Prostate gland (tissue), 2 donors: Measurements from ENCODE around the gene UVSSA. TPM values are rescaled to one million over a fixed set of nuclear protein-coding genes. Genes with fewer than 3 reads are reported as not detected.

Experiments used
- DNase-seq: peaks from one replicate; pipeline ENCODE4 v3.0.0-alpha.2; 2019; ENCODE audit warnings: low spot score
- H3K27ac ChIP-seq, 2 donors: fragments of 200-600 bp; sonication (generic); 2 replicates each; pipeline ENCODE4 v1.5.1; 2017 to 2019
- H3K27me3 ChIP-seq: fragments of 200-600 bp; sonication (generic); replicated peaks from 2 replicates; pipeline ENCODE4 v1.5.1; 2019; ENCODE audit not compliant: insufficient read depth
- H3K36me3 ChIP-seq, 2 donors: fragments of 200-600 bp; sonication (generic); 1 replicate in 1 of 2; 2 replicates in 1 of 2; pipeline versions ENCODE4 v1.5.1 to v1.8.1; 2017 to 2019
- H3K4me1 ChIP-seq: fragments of 200-600 bp; sonication (generic); replicated peaks from 2 replicates; pipeline ENCODE4 v1.5.1; 2019
- H3K4me3 ChIP-seq, 2 donors: fragments of 200-600 bp; sonication (generic); 2 replicates each; pipeline ENCODE4 v1.5.1; 2017 to 2019
- H3K9me3 ChIP-seq: fragments of 200-600 bp; sonication (generic); 2 replicates; pipeline ENCODE4 v1.5.1; 2017
- CTCF ChIP-seq, 4 experiments: fragments of 200-600 bp in 2 of 4; fragments of 450-650 bp in 2 of 4; sonication (generic) in 2 of 4; IDR thresholded peaks; 1 replicate in 3 of 4; 2 replicates in 1 of 4; pipeline ENCODE4 v1.5.1; 2016 to 2019; ENCODE audit warnings: antibody characterized with exemption in 4 of 4, mild to moderate bottlenecking in 2 of 4, moderate library complexity in 2 of 4
- POLR2A ChIP-seq: fragments of 450-650 bp; IDR thresholded peaks from one replicate; pipeline ENCODE4 v1.6.1; 2016; ENCODE audit warnings: antibody characterized with exemption, mild to moderate bottlenecking
- POLR2AphosphoS5 ChIP-seq: sonication (generic); formaldehyde crosslinking; IDR thresholded peaks from one replicate; pipeline ENCODE4 v1.6.1; 2017; ENCODE audit warnings: antibody characterized with exemption
- WGBS: methylation state at CpG from one replicate; pipeline ENCODE4 v1.1.5; 2018; 5-methylcytosine and 5-hydroxymethylcytosine counted together
- intact Hi-C: fragments of 100-400 bp; cut with DNase I; formaldehyde crosslinking; loops from one replicate; pipeline ENCODE4 v1.14.2; 2022
- total RNA-seq, 2 donors: library from RNA; depleted of rRNA; stranded (reverse); fragments of >200 nt; gene quantifications; one replicate each; pipeline ENCODE4 v1.1.0, GENCODE V29; 2016

The UVSSA gene
- total RNA-seq, 2 donors from 2014 or later, result 20.8 to 47.9 TPM

GRCh38 chr4:1337376-1337831, 9.6 kb upstream of the UVSSA start:
- Histone ChIP-seq H3K27me3 (no peaks in the 10 kb centered on the region), H3K36me3 (peaks cover 6 to 11% of the 10 kb centered on the region in 2 donors), H3K4me3 (no peak overlapping the region), H3K9me3 (no peaks in the 10 kb centered on the region), H3K4me1 (no peaks in the 10 kb centered on the region), H3K27ac (no peak overlapping the region)
- TF ChIP-seq POLR2AphosphoS5, result no peak
- TF ChIP-seq POLR2A, result no peak
- TF ChIP-seq CTCF (IDR thresholded peaks at IDR 0.05), result no peak
- WGBS, result 84% methylated on average over 11 of the region's 11 CpGs
- intact Hi-C loops, result no loop called here
- DNase-seq, result no peak

GRCh38 chr4:1337951-1338751, 8.9 kb upstream of the UVSSA start:
- intact Hi-C loops, result no loop called here
- TF ChIP-seq POLR2AphosphoS5, result no peak
- no peak for TF ChIP-seq POLR2A
- TF ChIP-seq CTCF (IDR thresholded peaks at IDR 0.05), result no peak

GRCh38 chr4:1338752-1339414, 8.1 kb upstream of the UVSSA start:
- Histone ChIP-seq H3K4me1 (no peaks in the 10 kb centered on the region), H3K36me3 (peaks cover 6 to 11% of the 10 kb centered on the region in 2 donors), H3K27me3 (no peaks in the 10 kb centered on the region), H3K27ac (no peak overlapping the region), H3K9me3 (no peaks in the 10 kb centered on the region), H3K4me3 (no peak overlapping the region)
- intact Hi-C loops, result no loop called here
- no peak for TF ChIP-seq POLR2A
- no peak for TF ChIP-seq CTCF (IDR thresholded peaks at IDR 0.05)
- TF ChIP-seq POLR2AphosphoS5, result no peak
- WGBS, result 98% methylated on average over 38 of the region's 38 CpGs
- DNase-seq, result no peak

More at GRCh38 chr4:1337951-1338751, 8.9 kb upstream of the UVSSA start:
- 92% methylated on average over 38 of the region's 41 CpGs for WGBS
- Histone ChIP-seq H3K27me3 (no peaks in the 10 kb centered on the region), H3K27ac (no peak overlapping the region), H3K36me3 (peaks cover 6 to 11% of the 10 kb centered on the region in 2 donors), H3K4me3 (no peak overlapping the region), H3K9me3 (no peaks in the 10 kb centered on the region), H3K4me1 (no peaks in the 10 kb centered on the region)
- no peak for DNase-seq

- no peak for TF ChIP-seq CTCF (IDR thresholded peaks at IDR 0.05)
- TF ChIP-seq POLR2A, result no peak
- no peak for TF ChIP-seq POLR2AphosphoS5
- H3K36me3 ChIP-seq, result peaks cover 6 to 11% of the 10 kb centered on the region in 2 donors
- DNase-seq, result no peak
- no peaks in the 10 kb centered on the region for H3K9me3 ChIP-seq
- H3K27me3 ChIP-seq, result no peaks in the 10 kb centered on the region
- 98% methylated on average over 38 of the region's 38 CpGs for WGBS
- no peak overlapping the region for H3K4me3 ChIP-seq
- no peaks in the 10 kb centered on the region for H3K4me1 ChIP-seq
- intact Hi-C loops, result no loop called here
- no peak overlapping the region for H3K27ac ChIP-seq
Measured at GRCh38 chr4:1339489-1339888, 7.5 kb upstream of the UVSSA start.
